HS-27A (cell line): ENCODE data around the gene C2.
"Not testable (repeated sequence)": the region's sequence is repeated elsewhere in the genome, so short reads cannot be mapped to it uniquely, and the experiment has no call there.

Source experiments
- DNase-seq: peaks from one replicate; pipeline ENCODE4 v3.0.0-alpha.2; 2012; ENCODE audit warnings: low read depth, missing footprints

C2 gene

GRCh38 chr6:31958412-31958740 lies 30.9 kb downstream of the C2 start:
- no peak for DNase-seq

GRCh38 chr6:31958741-31959739 lies 31.5 kb downstream of the C2 start, which contains the start of the genes NELFE and SKIC2:
Gene NELFE (minus strand): TSS chr6:31958971. CDS start chr6:31958446, 525 bp downstream.
Gene SKIC2 (plus strand): TSS chr6:31959175. CDS start chr6:31959193, 18 bp downstream.
- peak; percentile 96 for DNase-seq

GRCh38 chr6:31961616-31962015 lies 34.1 kb downstream of the C2 start:
- no peak for DNase-seq

- DNase-seq: no peak
Observed at GRCh38 chr6:31963921-31964320, 36.4 kb downstream of the C2 start.

- DNase-seq: no peak
Observed at GRCh38 chr6:31965700-31966099, 38.2 kb downstream of the C2 start.

- DNase-seq: no peak
Observed at GRCh38 chr6:31966506-31966905, 39.0 kb downstream of the C2 start.

- DNase-seq: no peak
Observed at GRCh38 chr6:31966997-31967925, 39.7 kb downstream of the C2 start.

- DNase-seq: no peak
Observed at GRCh38 chr6:31967926-31968320, 40.4 kb downstream of the C2 start.

GRCh38 chr6:31968326-31968725 lies 40.8 kb downstream of the C2 start:
- no peak for DNase-seq

- DNase-seq: no peak
Observed at GRCh38 chr6:31968791-31969711, 41.5 kb downstream of the C2 start.

GRCh38 chr6:31969712-31970603 lies 42.4 kb downstream of the C2 start:
- no peak for DNase-seq

GRCh38 chr6:31970604-31971271 lies 43.2 kb downstream of the C2 start:
- no peak for DNase-seq

GRCh38 chr6:31971279-31971992 lies 43.9 kb downstream of the C2 start:
- no peak for DNase-seq

GRCh38 chr6:31971993-31972708 lies 44.6 kb downstream of the C2 start, which contains the start of gene DXO:
Gene DXO (minus strand): TSS chr6:31972138. CDS start chr6:31971675, 463 bp downstream.
- peak; percentile 99 for DNase-seq

- DNase-seq: no peak
Observed at GRCh38 chr6:31972709-31973350, 45.3 kb downstream of the C2 start.

- not testable (repeated sequence) for DNase-seq
Observed at GRCh38 chr6:31976065-31976464, 48.5 kb downstream of the C2 start.

- DNase-seq: no peak
Observed at GRCh38 chr6:31977816-31978431, 50.4 kb downstream of the C2 start.
